ENCODE measurements around the gene TEX14. TPM values are rescaled to one million over a fixed set of nuclear protein-coding genes. Genes with fewer than 3 reads are reported as not detected.

TEX14 gene
- total and polyA plus RNA-seq, 10 of the 15 experiments (the other 5 are each of a cell fraction or from before 2014, with no cell fraction given): 0.15 to 1.3 (median 0.66) TPM

GRCh38 chr17:58693751-58694150, 1.9 kb upstream of the TEX14 start:
- no peak for TF ChIP-seq JUND (IDR thresholded peaks at IDR 0.05; ENCODE audit: low read depth, low read length)
- TF ChIP-seq MAX (IDR thresholded peaks at IDR 0.05; ENCODE audit: low read depth, low read length): no peak
- no peak for TF ChIP-seq ZNF217 (IDR thresholded peaks at IDR 0.05)
- TF ChIP-seq BCL11A (IDR thresholded peaks at IDR 0.05; ENCODE audit: low read depth, low read length): no peak
- 0 out of 2 replicates have a peak, but pooled peaks have one; percentile 23 for TF ChIP-seq ATF7 (IDR thresholded peaks at IDR 0.05; ENCODE audit: low read depth)
- TF ChIP-seq LARP7 (IDR thresholded peaks at IDR 0.05): no peak
- no TSS peak for BruUV-seq (replicated peaks)
- no peaks in the 10 kb centered on the region; the same call in none of the 2 replicates for H3K4me1 ChIP-seq (ENCODE audit: control insufficient read depth, insufficient read depth, low read length)
- H3K9me3 ChIP-seq (replicated peaks; ENCODE audit: control insufficient read depth, insufficient read depth, low read length): no peaks in the 10 kb centered on the region; the same call in 2 of the 3 replicates
- 5% methylated on average over 2 of the region's 2 CpGs for WGBS (ENCODE audit: insufficient coverage, insufficient replicate concordance, low lambda C conversion rate, missing lambda C conversion rate)
- FAIRE-seq (no peak), DNase-seq (ENCODE audit: low read depth, low spot score) (no peak), ATAC-seq (no peak)
- in situ Hi-C loops (cut with MboI): no loop called here
- peaks cover 38% of the 10 kb centered on the region for H3K79me2 ChIP-seq (ENCODE audit: control insufficient read depth, insufficient read depth, low read length)
- H3K4me2 ChIP-seq (ENCODE audit: control insufficient read depth, insufficient read depth): peak overlapping the region; percentile 77
- CTCF ChIA-PET: interaction anchor here (1.6 to 2.0 kb wide), 2 partner anchors 175 to 179 kb away, joined by 3 to 7 read pairs; no protein-coding TSS in a partner anchor
- H3K27me3 ChIP-seq (replicated peaks in 1 of 2; ENCODE audit: control insufficient read depth in 2 of 2, insufficient read depth in 2 of 2, low read length in 1 of 2): no peaks in the 10 kb centered on the region
- intact Hi-C loops (cut with micrococcal nuclease; ENCODE audit: unreplicated experiment): no loop called here
- peak overlapping the region; percentile 87 for H3K9ac ChIP-seq (ENCODE audit: control insufficient read depth, insufficient read depth, low read length)
- POLR2A ChIA-PET: interaction anchor here (0.6 to 2.5 kb wide), 3 partner anchors 9 to 586 kb away, joined by 3 to 24 read pairs (median 6); no protein-coding TSS in a partner anchor
- SMC1A ChIA-PET (ENCODE audit: uncharacterized antibody, unreplicated experiment): interaction anchor here (2.1 kb wide), 1 partner anchor 26 kb away, joined by 6 read pairs; no protein-coding TSS in a partner anchor
- RAD21 ChIA-PET (ENCODE audit: unreplicated experiment): interaction anchor here (1.5 to 2.7 kb wide), 2 partner anchors 8 to 78 kb away, joined by 3 to 13 read pairs; no protein-coding TSS in a partner anchor
- H3K4me3 ChIP-seq: peak overlapping the region; percentile 66
- no peak overlapping the region for H2AFZ ChIP-seq (ENCODE audit: control insufficient read depth, low read depth, low read length)
- no peaks in the 10 kb centered on the region for H4K20me1 ChIP-seq (ENCODE audit: control insufficient read depth, insufficient read depth)
- no peaks in the 10 kb centered on the region; a peak in 1 of 4 replicates for H3K36me3 ChIP-seq (ENCODE audit: control insufficient read depth in 2 of 2, insufficient read depth in 2 of 2, low read length in 1 of 2)
- H3K27ac ChIP-seq (ENCODE audit: control insufficient read depth, insufficient read depth): peak overlapping the region; percentile 96

- no peaks in the 10 kb centered on the region; the same call in 2 of the 3 replicates for H3K9me3 ChIP-seq (replicated peaks; ENCODE audit: control insufficient read depth, insufficient read depth, low read length)
- peak overlapping the region; percentile 94; the same call in 1 of the 2 replicates for H2AFZ ChIP-seq (ENCODE audit: control insufficient read depth, low read depth, low read length)
- H3K4me1 ChIP-seq (ENCODE audit: control insufficient read depth, insufficient read depth, low read length): no peaks in the 10 kb centered on the region; the same call in none of the 2 replicates
- in situ Hi-C loops (cut with MboI): no loop called here
- H3K79me2 ChIP-seq (ENCODE audit: control insufficient read depth, insufficient read depth, low read length): peaks cover 38% of the 10 kb centered on the region
- peak overlapping the region; percentile 87 for H3K9ac ChIP-seq (ENCODE audit: control insufficient read depth, insufficient read depth, low read length)
- H3K27ac ChIP-seq (ENCODE audit: control insufficient read depth, insufficient read depth): peak overlapping the region; percentile 96
- intact Hi-C loops (cut with micrococcal nuclease; ENCODE audit: unreplicated experiment): no loop called here
- no peaks in the 10 kb centered on the region for H3K27me3 ChIP-seq (replicated peaks in 1 of 2; ENCODE audit: control insufficient read depth in 2 of 2, insufficient read depth in 2 of 2, low read length in 1 of 2)
- 45% methylated on average over 8 of the region's 8 CpGs for WGBS (ENCODE audit: insufficient coverage, insufficient replicate concordance, low lambda C conversion rate, missing lambda C conversion rate)
- peak overlapping the region; percentile 66 for H3K4me3 ChIP-seq
- H3K4me2 ChIP-seq (ENCODE audit: control insufficient read depth, insufficient read depth): peak overlapping the region; percentile 77
- BruUV-seq (replicated peaks): no TSS peak
- SMC1A ChIA-PET (ENCODE audit: uncharacterized antibody, unreplicated experiment): interaction anchor here (1.0 to 3.2 kb wide), 7 partner anchors 9 to 108 kb away, joined by 3 to 17 read pairs (median 7); no protein-coding TSS in a partner anchor
- FAIRE-seq: no peak
- DNase-seq (ENCODE audit: low read depth, low spot score): no peak
- no peaks in the 10 kb centered on the region; a peak in 1 of 4 replicates for H3K36me3 ChIP-seq (ENCODE audit: control insufficient read depth in 2 of 2, insufficient read depth in 2 of 2, low read length in 1 of 2)
- ATAC-seq: peak; percentile 7; the same call in 1 of the 3 replicates
- H4K20me1 ChIP-seq (ENCODE audit: control insufficient read depth, insufficient read depth): no peaks in the 10 kb centered on the region
- RAD21 ChIA-PET (ENCODE audit: unreplicated experiment): interaction anchor here (1.0 to 2.7 kb wide), 4 partner anchors 9 to 77 kb away, joined by 3 to 13 read pairs (median 6); no protein-coding TSS in a partner anchor
- POLR2A ChIA-PET: interaction anchor here (0.8 to 2.5 kb wide), 5 partner anchors 9 to 78 kb away, joined by 3 to 24 read pairs (median 4); no protein-coding TSS in a partner anchor
- CTCF ChIA-PET: interaction anchor here (0.9 to 2.0 kb wide), 5 partner anchors 17 to 178 kb away, joined by 3 to 8 read pairs (median 3); no protein-coding TSS in a partner anchor
- no peak for TF ChIP-seq ATF7 (IDR thresholded peaks at IDR 0.05; ENCODE audit: low read depth)
- TF ChIP-seq ZNF687 (IDR thresholded peaks at IDR 0.05): no peak
- no peak for TF ChIP-seq BRCA1 (IDR thresholded peaks at IDR 0.05; ENCODE audit: low read depth, low read length)
- TF ChIP-seq ESRRA (IDR thresholded peaks at IDR 0.05; ENCODE audit: low read length): no peak
- no peak for TF ChIP-seq IRF5 (IDR thresholded peaks at IDR 0.05; ENCODE audit: borderline replicate concordance)
Measured at GRCh38 chr17:58693208-58693607, 1.4 kb upstream of the TEX14 start.

Data from GM12878 (cell line).